ENCODE results near the gene LEFTY1.
"Not testable (repeated sequence)": the region's sequence is repeated elsewhere in the genome, so short reads cannot be mapped to it uniquely, and the experiment has no call there.

LEFTY1 gene, protein sequence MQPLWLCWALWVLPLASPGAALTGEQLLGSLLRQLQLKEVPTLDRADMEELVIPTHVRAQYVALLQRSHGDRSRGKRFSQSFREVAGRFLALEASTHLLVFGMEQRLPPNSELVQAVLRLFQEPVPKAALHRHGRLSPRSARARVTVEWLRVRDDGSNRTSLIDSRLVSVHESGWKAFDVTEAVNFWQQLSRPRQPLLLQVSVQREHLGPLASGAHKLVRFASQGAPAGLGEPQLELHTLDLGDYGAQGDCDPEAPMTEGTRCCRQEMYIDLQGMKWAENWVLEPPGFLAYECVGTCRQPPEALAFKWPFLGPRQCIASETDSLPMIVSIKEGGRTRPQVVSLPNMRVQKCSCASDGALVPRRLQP

DNA sequence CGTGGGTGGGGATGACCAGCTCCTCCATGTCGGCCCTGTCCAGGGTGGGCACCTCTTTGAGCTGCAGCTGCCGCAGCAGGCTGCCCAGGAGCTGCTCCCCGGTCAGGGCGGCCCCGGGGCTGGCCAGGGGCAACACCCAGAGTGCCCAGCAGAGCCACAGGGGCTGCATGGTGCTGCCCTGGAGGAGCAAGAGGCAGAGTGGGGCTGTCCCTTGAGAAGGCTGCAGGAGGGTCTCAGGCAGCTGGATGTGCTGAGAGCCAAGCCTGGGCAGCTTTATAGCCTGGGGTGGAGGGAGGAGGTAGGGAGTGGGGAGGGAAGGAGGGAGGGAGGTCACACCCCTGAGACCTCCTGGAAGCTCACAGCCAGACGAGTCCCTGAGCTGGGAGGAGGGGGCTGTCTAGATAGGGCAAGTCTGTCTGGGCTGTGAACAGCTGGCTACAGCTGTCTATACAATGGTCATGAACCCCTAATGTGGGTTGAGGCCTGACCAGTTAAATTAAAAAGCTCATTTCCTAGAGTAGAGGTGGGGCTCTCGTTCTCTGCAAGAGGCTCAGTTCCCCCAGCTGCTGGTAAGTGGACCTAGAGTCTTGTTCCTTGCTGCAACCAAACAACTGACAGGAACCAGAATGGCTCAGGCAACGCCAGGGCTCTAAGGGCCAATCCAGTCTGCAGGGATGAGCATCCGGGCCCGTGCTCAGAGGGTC is at the start of gene LEFTY1:
Gene LEFTY1 (minus strand): TSS at position 249 of the 704 bp plus-strand sequence. CDS start 80 bp downstream, at position 169.
- Histone ChIP-seq H4K20me1 (ENCODE audit: control insufficient read depth, insufficient read depth, low read depth, low read length) (no peaks in the 10 kb centered on the region), H3K4me2 (ENCODE audit: low read length) (no peak within 1 kb of the TSS), H3K4me3 (ENCODE audit: low read length) (no peak within 1 kb of the TSS), H3K9me2 (replicated peaks; ENCODE audit: control insufficient read depth, low read length) (no peaks in the 10 kb centered on the region), H3K9me3 (ENCODE audit: control insufficient read depth, insufficient read depth, low read length) (no peaks in the 10 kb centered on the region), H3K27ac (ENCODE audit: low read depth, low read length) (no peak within 1 kb of the TSS), H3K79me2 (ENCODE audit: control insufficient read depth, low read length) (no peaks in the 10 kb centered on the region), H3K36me3 (ENCODE audit: control insufficient read depth, low read length) (no peaks in the 10 kb centered on the region), H3K27me3 (ENCODE audit: control insufficient read depth, low read length) (peaks cover under 1% of the 10 kb centered on the region; the same call in 1 of the 2 replicates), H3F3A (ENCODE audit: control insufficient read depth, insufficient read depth) (no peaks in the 10 kb centered on the region), H3K4me1 (ENCODE audit: control insufficient read depth, low read length) (no peaks in the 10 kb centered on the region)
- TF ChIP-seq EZH2phosphoT487 (IDR thresholded peaks at IDR 0.05; ENCODE audit: borderline replicate concordance, low read length), result no peak
- TF ChIP-seq, protein P1, sequence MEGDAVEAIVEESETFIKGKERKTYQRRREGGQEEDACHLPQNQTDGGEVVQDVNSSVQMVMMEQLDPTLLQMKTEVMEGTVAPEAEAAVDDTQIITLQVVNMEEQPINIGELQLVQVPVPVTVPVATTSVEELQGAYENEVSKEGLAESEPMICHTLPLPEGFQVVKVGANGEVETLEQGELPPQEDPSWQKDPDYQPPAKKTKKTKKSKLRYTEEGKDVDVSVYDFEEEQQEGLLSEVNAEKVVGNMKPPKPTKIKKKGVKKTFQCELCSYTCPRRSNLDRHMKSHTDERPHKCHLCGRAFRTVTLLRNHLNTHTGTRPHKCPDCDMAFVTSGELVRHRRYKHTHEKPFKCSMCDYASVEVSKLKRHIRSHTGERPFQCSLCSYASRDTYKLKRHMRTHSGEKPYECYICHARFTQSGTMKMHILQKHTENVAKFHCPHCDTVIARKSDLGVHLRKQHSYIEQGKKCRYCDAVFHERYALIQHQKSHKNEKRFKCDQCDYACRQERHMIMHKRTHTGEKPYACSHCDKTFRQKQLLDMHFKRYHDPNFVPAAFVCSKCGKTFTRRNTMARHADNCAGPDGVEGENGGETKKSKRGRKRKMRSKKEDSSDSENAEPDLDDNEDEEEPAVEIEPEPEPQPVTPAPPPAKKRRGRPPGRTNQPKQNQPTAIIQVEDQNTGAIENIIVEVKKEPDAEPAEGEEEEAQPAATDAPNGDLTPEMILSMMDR (IDR thresholded peaks at IDR 0.05; ENCODE audit: low read depth, low read length, poor library complexity, severe bottlenecking), result no peak

DNA sequence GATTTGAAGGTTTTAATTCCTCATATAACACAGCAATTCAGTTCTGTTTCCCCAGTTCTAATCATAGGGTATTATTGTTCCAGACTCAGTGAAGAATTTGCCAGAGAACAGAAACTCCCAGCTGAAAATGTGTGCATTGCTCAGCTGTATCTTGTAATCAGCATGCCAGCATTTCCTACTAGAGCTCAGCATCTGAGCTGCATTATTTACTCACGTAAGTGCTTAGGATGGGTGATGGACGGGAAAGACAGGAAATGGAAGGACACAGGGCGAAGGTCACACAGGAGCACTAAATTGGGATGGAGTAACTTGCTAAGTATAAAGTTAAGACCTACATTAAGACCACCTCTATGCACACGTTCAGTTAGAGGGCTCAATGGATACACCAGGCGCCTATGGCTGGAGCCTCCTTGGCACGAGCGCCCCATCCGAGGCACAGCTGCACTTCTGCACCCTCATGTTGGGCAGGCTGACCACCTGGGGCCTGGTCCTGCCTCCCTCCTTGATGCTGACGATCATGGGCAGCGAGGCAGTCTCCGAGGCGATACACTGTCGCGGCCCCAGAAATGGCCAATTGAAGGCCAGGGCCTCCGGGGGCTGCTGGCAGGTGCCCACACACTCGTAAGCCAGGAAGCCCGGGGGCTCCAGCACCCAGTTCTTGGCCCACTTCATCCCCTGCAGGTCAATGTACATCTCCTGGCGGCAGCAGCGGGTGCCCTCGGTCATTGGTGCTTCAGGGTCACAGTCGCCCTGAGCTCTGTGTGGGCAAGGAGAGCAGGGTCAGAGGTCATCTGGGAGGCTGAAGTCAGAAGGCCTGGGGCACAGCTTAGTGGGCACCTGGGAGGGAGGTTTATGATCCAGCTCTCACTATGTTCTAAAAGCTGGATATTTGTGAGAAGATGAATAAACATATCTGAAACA is 48.4 kb upstream of the LEFTY1 start:
- no peak overlapping the region for H3K4me3 ChIP-seq (ENCODE audit: low read length)
- H3K4me2 ChIP-seq (ENCODE audit: low read length), result no peak overlapping the region
- no peaks in the 10 kb centered on the region for H3K27me3 ChIP-seq (ENCODE audit: control insufficient read depth, low read length)
- no peaks in the 10 kb centered on the region for H3K79me2 ChIP-seq (ENCODE audit: control insufficient read depth, low read length)
- TF ChIP-seq, protein P1 (IDR thresholded peaks at IDR 0.05; ENCODE audit: low read depth, low read length, poor library complexity, severe bottlenecking), result no peak
- no peak for TF ChIP-seq EZH2phosphoT487 (IDR thresholded peaks at IDR 0.05; ENCODE audit: borderline replicate concordance, low read length)
- H3F3A ChIP-seq (ENCODE audit: control insufficient read depth, insufficient read depth), result no peaks in the 10 kb centered on the region
- peaks cover 8% of the 10 kb centered on the region; the same call in 1 of the 2 replicates for H3K36me3 ChIP-seq (ENCODE audit: control insufficient read depth, low read length)
- no peaks in the 10 kb centered on the region for H3K9me3 ChIP-seq (ENCODE audit: control insufficient read depth, insufficient read depth, low read length)
- H3K27ac ChIP-seq (ENCODE audit: low read depth, low read length), result no peak overlapping the region
- no peaks in the 10 kb centered on the region for H3K9me2 ChIP-seq (replicated peaks; ENCODE audit: control insufficient read depth, low read length)
- peaks cover 17% of the 10 kb centered on the region for H3K4me1 ChIP-seq (ENCODE audit: control insufficient read depth, low read length)
- no peaks in the 10 kb centered on the region for H4K20me1 ChIP-seq (ENCODE audit: control insufficient read depth, insufficient read depth, low read depth, low read length)

DNA sequence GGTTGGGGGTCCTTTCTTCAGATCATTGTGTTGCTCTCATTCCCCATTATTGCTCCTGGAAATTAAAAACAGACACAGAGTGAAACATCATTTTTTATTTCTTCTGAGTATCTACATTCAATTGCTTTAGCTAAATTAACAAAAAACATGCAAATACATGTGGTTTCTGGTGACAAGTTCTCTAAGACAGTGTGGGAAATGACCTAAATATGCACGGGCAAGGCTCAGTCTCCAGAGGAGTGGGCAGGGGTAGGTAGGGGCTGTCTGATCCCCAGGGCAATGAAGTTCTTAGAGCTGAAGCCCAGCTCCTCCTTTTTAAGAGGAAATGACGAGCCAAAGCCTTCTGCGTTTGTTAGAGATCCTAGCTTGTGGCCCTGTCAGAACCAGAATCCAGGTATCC is 47.6 kb upstream of the LEFTY1 start:
- no peaks in the 10 kb centered on the region for H3K9me3 ChIP-seq (ENCODE audit: control insufficient read depth, insufficient read depth, low read length)
- H3K27ac ChIP-seq (ENCODE audit: low read depth, low read length), result no peak overlapping the region
- peaks cover 2% of the 10 kb centered on the region; the same call in 1 of the 2 replicates for H3K36me3 ChIP-seq (ENCODE audit: control insufficient read depth, low read length)
- no peak overlapping the region for H3K4me3 ChIP-seq (ENCODE audit: low read length)
- TF ChIP-seq, protein P1 (IDR thresholded peaks at IDR 0.05; ENCODE audit: low read depth, low read length, poor library complexity, severe bottlenecking), result no peak
- TF ChIP-seq EZH2phosphoT487 (IDR thresholded peaks at IDR 0.05; ENCODE audit: borderline replicate concordance, low read length), result no peak
- H3K27me3 ChIP-seq (ENCODE audit: control insufficient read depth, low read length), result no peaks in the 10 kb centered on the region
- peaks cover 9% of the 10 kb centered on the region for H3K4me1 ChIP-seq (ENCODE audit: control insufficient read depth, low read length)
- H4K20me1 ChIP-seq (ENCODE audit: control insufficient read depth, insufficient read depth, low read depth, low read length), result no peaks in the 10 kb centered on the region
- H3K9me2 ChIP-seq (replicated peaks; ENCODE audit: control insufficient read depth, low read length), result no peaks in the 10 kb centered on the region
- H3F3A ChIP-seq (ENCODE audit: control insufficient read depth, insufficient read depth), result no peaks in the 10 kb centered on the region
- H3K79me2 ChIP-seq (ENCODE audit: control insufficient read depth, low read length), result no peaks in the 10 kb centered on the region
- no peak overlapping the region for H3K4me2 ChIP-seq (ENCODE audit: low read length)

DNA sequence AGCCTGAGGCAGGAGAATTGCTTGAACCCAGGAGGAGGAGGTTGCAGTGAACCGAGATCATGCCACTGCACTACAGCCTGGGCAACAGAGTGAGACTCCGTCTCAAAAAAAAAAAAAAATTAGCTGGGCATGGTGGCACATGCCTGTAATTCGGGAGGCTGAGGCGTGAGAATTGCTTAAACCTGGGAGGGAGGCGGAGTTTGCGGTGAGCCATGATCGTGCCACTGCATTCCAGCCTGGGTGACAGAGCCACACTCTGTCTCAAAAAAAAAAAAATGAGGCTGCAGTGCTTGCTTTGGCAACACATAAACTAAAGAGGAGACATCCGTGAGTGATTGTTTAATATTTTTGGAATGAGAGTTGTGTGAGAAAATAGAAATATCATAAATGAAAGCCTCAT is 47.1 kb upstream of the LEFTY1 start:
- not testable (repeated sequence) for H3K4me3 ChIP-seq (ENCODE audit: low read length); H4K20me1 ChIP-seq (ENCODE audit: control insufficient read depth, insufficient read depth, low read depth, low read length); H3K4me1 ChIP-seq (ENCODE audit: control insufficient read depth, low read length); H3K36me3 ChIP-seq (ENCODE audit: control insufficient read depth, low read length); H3K79me2 ChIP-seq (ENCODE audit: control insufficient read depth, low read length); H3K9me2 ChIP-seq (replicated peaks; ENCODE audit: control insufficient read depth, low read length); H3K27me3 ChIP-seq (ENCODE audit: control insufficient read depth, low read length); H3K27ac ChIP-seq (ENCODE audit: low read depth, low read length); H3K9me3 ChIP-seq (ENCODE audit: control insufficient read depth, insufficient read depth, low read length); H3K4me2 ChIP-seq (ENCODE audit: low read length); H3F3A ChIP-seq (ENCODE audit: control insufficient read depth, insufficient read depth)

Measured in DOHH2 (cell line).